ENCODE results near the gene SOX2. TPM values are rescaled to one million over a fixed set of nuclear protein-coding genes. Genes with fewer than 3 reads are reported as not detected.

Gene SOX2
- total RNA-seq, 1 experiment from 2014 or later: 307 TPM

- Histone ChIP-seq H2BK5ac (ENCODE audit: insufficient read length, low read length) (no peak overlapping the region), H2AFZ (ENCODE audit: low read length) (no peak overlapping the region), H2BK120ac (ENCODE audit: low read depth, low read length, poor library complexity, severe bottlenecking) (no peak overlapping the region), H3K14ac (ENCODE audit: insufficient read depth, low read length) (no peak overlapping the region), H4K20me1 (ENCODE audit: control insufficient read depth, insufficient read depth, insufficient read length) (no peaks in the 10 kb centered on the region), H3K79me2 (ENCODE audit: insufficient read depth, low read length) (0 out of 2 replicates have a peak, but pooled peaks cover 2% of the 10 kb centered on the region), H3K79me1 (ENCODE audit: insufficient read depth, low read depth, low read length, poor library complexity, severe bottlenecking) (no peaks in the 10 kb centered on the region), H3K4ac (ENCODE audit: low read depth, low read length) (no peak overlapping the region), H3K23me2 (ENCODE audit: insufficient read length, low read depth, low read length, poor library complexity, severe bottlenecking) (peaks cover 24% of the 10 kb centered on the region), H3T11ph (ENCODE audit: low read length) (no peak overlapping the region), H2BK12ac (ENCODE audit: insufficient read length, low read depth, low read length) (no peak overlapping the region), H2BK15ac (ENCODE audit: low read depth, low read length) (no peak overlapping the region), H4K5ac (ENCODE audit: insufficient read length, low read depth, low read length) (no peak overlapping the region), H4K8ac (replicated peaks; ENCODE audit: insufficient read length, low read depth, low read length) (no peak overlapping the region), H3K18ac (ENCODE audit: insufficient read length, low read depth, low read length) (no peak overlapping the region), H3K9ac (ENCODE audit: extremely low read depth, insufficient read length, low read length) (no peak overlapping the region), H3K23ac (ENCODE audit: insufficient read length, low read depth, low read length) (no peak overlapping the region), H3K4me2 (ENCODE audit: insufficient read depth, insufficient read length, low read length) (peak overlapping the region; percentile 39), H3K27me3 (ENCODE audit: insufficient read depth, low read length) (peaks cover 6% of the 10 kb centered on the region; the same call in 1 of the 2 replicates), H2BK20ac (ENCODE audit: low read depth, low read length, poor library complexity, severe bottlenecking) (no peak overlapping the region), H3K56ac (ENCODE audit: insufficient read length, low read depth, low read length) (no peak overlapping the region), H3K4me1 (ENCODE audit: insufficient read depth, low read length) (peaks cover 3% of the 10 kb centered on the region; the same call in 1 of the 2 replicates), H3K9me3 (ENCODE audit: control insufficient read depth, low read depth, low read length) (no peaks in the 10 kb centered on the region), H4K91ac (ENCODE audit: insufficient read length, low read depth, low read length) (no peak overlapping the region), H3K27ac (ENCODE audit: insufficient read length, low read depth, low read length) (no peak overlapping the region), H2AK5ac (ENCODE audit: insufficient read length, low read length) (no peak overlapping the region)
- H3K4me1 Mint-ChIP-seq: peaks cover 88 to 91% of the 10 kb centered on the region in 2 experiments
- no peak for TF ChIP-seq CTCF (conservative IDR thresholded peaks at IDR 0.05)
- H3K36me3 Mint-ChIP-seq (ENCODE audit: insufficient read depth in 1 of 3, low read depth in 3 of 3): peaks cover 0 to 2% (median 0%) of the 10 kb centered on the region in 3 experiments; a peak in 1 of 7 replicates
- WGBS (ENCODE audit: extremely low coverage, insufficient read length, low lambda C conversion rate): no CpG with 5 or more reads among the region's 44 CpGs
- no peaks in the 10 kb centered on the region; the same call in none of the 2 replicates for H3K27me3 Mint-ChIP-seq (ENCODE audit: low read depth)
- peak; percentile 56 for DNase-seq
- no peak overlapping the region for H3K27ac Mint-ChIP-seq
- peak overlapping the region in 1 of 2 experiments; percentile 75; a peak in 4 of 5 replicates for H3K4me3 Mint-ChIP-seq
- H3K9me3 Mint-ChIP-seq: no peaks in the 10 kb centered on the region; a peak in 1 of 5 replicates
These were observed 7.9 kb upstream of the SOX2 start for GRCh38 chr3:181703601-181704420.

All from H9 (cell line).